HuH-7 (cell line): ENCODE measurements around the gene RSAD2.
"Not testable (repeated sequence)": the region's sequence is repeated elsewhere in the genome, so short reads cannot be mapped to it uniquely, and the experiment has no call there.

ENCODE experiments used
- DNase-seq: peaks from one replicate; pipeline ENCODE4 v3.0.0; 2011; ENCODE audit warnings: low spot score

RSAD2 gene

DNA sequence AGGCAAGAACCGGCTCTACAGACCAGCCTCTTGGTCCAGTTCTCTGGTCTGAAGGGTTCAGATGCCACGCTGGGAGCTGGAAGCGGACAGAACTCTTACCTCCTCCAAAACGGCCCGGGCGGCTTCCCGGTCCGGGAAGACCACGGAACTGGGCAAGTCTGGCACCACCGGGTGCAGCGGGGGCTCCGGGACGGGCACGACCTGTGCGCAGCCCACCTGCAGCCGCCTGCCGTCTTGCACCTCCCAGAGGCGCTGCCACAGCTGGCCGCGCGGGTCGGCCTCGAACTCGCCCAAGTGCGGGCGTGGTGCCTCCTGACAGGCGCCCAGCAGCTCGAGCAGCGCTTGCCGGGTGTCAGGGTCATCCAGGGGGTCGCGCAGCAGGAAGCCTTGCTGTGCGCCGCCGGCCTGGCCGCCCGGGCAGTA, 12.6 kb upstream of the RSAD2 start:
- no peak for DNase-seq

DNA sequence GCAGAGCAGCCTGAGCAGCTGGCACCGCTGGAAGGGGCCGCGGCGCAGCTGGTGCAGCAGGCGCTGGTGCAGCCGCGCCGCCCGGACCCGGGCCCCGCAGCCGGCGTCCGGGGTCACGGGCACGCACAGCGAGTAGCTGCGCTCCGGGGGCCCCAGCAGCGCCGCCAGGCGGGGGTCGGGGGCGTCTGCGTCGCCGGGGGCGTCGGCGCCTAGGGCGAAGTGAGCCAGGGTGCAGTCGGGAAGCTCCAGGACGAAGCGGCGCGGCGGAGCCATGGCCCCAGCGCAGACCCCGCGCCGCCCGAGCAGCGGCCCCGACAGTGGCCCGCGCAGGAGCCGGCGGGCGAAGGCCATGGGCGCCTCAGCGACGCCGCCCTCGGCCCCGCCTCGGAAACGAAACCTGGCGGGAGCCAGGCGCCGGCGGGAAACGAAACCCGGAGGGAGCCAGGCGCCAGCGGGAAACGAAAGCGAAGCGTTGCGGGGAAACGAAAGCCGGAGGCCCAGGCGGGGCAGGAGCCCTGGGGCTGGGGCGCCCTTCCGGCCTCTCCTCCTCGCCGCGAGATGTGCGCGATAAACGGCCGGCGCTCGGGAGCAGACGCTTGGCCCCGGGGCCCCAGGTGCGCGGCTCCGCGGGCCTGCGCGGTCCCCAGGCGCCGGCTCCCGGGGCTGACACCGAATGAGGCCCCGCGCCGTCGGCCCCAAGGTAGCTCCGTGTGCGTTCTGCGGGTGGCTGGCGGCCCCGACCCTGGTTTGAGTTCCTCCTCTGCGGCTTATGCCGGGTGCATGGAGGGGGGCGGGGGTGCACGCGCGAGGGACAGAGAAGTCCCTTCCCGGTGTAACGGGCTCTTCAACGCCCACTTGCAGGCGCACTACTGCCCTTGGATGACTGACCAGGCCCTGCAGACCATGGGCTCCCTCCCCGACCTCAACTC, 12.0 kb upstream of the RSAD2 start, which contains the start of gene CMPK2:
Gene CMPK2, minus strand, starts transcription at position 562 of the 929 bp plus-strand sequence. Its CDS starts 211 bp downstream, at position 351.
- peak; percentile 66 for DNase-seq

DNA sequence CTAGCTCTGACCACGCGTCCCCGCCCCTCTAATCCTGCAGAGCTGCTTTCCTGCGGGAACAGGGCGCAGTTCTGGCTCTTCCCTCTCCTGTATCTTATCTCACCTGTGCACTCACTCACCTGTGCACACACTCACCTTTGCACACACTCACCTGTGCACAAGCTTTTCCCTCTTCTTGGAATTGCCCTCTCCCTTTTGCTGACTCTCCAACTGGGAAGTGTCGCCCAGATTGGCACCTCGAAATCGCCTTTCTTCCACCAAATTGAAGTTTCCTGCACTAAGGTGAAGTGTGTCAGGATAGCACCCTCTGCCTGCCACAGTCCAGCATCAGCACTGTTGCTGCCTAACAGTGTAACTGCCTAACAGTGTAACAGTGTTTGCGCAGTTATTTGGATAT, 11.3 kb upstream of the RSAD2 start:
- DNase-seq = peak; percentile 57

DNA sequence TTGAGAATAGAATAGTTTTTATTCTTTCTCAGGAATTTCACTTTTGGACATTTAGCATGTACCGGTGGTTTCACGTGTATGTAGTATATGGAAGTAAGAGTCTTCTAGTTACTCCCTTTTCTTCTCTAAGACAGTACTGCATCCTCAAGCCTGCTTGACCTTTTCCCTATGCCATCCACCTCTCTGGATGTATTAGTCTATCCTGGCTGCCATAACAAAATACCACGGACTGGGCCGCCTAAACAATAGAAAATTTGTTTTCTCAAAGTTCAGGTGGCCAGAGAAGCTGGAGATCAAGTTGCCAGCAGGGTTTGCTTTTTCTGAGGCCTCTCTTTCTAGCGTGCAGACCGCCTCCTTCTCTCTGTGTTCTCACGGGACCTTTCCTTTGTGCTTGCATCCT, 10.6 kb upstream of the RSAD2 start:
- no peak for DNase-seq

DNA sequence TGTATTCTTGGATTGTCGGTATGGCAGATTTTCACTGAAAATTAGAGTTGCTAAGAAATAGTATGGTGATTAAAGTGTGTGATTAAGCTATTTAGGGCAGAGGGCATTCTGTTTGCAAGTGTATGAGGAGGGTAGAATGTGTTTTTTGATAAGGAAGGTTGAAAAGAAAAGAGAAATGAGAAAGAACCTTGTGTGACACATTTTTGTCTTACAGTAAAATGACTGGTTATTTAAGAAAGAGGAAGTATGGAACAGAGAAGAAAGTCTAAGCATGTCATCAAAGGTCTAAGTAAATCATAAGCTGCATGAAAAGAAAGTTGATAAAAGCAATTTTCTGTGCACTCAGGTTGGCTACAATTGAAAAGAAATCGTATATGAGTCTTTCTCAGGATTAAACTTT, 5.2 kb upstream of the RSAD2 start:
- no peak for DNase-seq

DNA sequence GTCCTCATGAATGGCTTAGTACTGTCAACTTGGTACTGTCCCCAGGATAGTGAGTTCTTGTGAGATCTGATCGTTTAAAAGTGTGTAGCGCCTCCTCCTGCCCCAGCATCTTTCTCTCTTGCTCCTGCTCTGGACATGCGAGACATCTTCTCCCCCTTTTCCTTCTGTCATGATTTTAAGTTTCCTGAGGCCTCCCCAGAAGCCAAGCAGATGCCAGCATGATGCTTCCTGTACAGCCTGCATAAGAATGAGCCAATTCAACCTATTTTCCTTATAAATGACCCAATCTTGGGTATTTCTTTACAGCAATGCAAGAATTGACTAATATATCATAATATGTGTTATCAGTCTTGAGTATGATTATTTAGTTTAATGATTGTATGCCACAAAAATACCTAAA, 3.5 kb upstream of the RSAD2 start:
- DNase-seq = no peak

DNA sequence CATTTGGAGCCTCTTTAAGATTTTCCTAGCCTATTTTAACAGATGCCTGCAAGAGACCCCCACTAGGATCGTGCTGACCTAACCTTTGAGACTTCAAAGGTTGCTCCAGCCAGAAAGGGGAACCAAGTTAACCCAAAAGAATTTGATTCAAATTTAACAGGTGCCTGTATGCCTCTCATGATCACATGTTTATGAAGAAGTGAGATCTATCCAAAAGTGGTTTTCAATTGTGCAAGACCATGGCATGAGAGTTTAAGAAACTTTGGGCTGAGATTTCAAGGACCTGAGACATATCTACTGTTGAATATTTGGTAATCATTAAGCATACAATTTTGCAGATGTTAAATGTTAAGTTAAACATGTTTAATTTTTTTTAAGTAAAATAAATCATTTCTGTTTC, 1.3 kb upstream of the RSAD2 start:
- no peak for DNase-seq

DNA sequence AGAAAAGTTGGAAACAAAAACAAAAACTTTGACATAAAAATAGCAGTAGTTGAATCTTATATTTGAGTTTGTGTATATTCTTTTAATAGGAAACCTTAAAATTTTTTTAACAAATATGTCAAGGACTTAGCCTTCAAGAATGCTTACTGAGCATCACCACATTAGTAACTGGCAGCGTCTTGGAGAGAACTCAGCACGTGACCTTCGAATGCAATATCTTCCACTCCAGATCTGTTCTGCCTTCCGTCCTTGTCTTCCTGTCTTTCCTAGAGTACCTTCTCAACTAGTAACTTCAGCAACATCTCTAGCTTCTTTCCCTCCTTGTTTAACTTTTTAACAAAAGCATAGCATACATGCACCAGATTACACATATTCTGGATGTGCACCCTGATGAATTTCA, 972 bp downstream of the RSAD2 start:
- no peak for DNase-seq

DNA sequence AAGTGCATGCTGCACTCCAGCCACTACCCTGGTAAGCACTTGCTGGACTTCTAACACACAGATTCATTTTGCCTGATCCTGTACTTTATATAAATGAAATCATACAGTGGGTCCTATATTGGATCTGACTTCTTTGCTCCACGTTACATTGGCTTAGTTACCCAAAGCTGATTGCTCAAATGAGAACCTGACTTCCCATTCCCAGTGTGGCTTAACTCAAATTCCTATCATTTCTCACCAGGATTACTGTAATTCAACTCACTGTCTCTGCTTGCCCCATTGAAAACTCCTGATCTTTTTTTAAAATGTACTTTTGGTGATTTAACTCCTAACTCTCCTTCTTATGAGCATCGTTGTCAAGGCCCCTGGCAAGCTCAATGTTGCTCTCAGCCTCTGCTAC, 1.4 kb downstream of the RSAD2 start:
- no peak for DNase-seq

DNA sequence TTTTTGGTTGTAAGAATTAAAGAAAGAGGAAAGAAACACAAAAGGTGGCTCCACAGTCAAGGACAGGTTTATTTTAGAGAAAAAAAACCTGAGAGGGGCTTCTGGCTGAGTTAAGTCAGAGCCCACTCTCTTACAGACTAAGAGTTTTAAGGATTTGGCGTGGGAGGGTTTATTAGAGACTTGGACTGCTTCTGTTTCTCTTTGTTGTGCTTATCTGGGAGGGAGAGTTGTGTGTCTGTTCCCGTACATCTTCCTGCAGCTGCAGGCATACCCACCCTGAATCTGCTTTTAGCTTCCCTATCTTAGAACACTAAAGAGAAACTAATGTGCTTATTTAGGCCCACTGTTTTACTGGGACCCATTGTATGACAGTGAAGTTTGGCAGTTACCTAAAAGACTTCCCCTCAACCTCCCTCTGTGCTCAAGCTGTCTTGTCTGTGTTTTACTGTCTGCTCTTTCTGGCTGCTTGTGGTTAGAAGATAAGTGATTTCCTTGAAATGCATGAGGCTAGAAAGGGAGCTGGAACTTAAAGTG, 2.7 kb downstream of the RSAD2 start:
- DNase-seq = no peak

DNA sequence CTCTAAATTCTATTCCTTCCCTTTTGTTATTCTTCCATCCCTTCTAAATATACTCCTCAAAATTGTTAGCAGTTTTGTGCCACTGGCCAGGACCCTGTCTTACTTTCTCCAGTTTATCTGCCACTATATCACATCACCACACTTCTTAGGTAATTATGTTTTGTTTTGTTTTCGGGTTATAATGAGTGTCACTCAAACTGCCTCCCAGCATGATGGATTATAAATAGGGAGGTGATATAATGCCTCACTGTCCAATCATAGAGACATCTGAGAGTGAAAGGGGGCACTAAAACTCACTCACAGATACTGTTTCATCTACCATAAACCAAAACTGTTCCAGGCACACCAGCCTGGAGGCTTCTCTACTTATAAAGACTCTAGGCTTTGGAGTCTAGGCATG, 3.5 kb downstream of the RSAD2 start:
- no peak for DNase-seq

DNA sequence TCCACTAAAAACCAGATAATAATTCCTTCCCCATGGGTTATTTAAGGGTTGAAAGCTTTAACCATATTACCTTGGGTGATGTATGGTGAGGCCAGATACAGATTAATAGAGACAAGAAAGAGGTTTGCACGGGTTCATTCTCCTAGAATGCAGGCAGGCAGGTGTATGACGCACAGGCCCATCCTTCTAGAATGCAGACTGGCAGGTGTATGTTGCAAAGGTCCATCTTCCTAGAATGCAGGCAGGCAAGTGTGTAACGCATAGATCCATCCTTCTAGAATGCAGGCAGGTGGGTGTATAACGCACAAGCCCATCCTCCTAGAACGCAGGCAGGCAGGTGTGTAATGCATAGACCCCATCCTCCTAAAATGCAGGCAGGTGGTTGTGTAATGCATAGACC, 3.9 kb downstream of the RSAD2 start:
- DNase-seq = no peak

DNA sequence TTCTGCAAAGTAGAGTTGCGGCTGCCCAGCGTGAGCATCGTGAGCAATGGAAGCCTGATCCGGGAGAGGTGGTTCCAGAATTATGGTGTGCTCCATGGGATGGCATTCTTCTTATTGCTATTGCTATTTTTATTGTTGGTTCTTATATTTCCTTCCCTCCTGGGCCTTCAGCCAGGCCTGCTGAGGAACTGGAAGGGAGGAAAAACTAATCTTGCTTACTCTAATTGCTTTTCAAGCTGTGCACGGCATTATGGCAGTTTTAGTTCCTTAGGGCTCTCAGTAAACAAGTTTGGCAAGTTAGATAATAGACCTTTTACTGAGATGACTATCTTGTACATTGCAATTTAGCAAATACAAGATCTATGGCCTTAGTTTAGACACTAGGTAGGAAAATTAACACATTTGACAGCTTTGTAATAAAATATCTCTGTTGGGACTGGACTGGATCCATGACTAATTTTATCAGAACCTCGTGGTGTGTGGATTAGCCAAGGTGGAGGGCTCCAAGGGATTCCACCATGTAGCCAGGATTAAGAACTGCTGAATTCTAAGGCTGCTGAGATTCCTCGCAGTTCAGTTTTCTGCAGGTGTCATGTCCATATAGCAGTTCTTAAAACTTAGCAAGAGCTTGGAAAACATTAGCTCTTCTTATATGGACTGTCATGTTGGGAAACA, 6.0 kb downstream of the RSAD2 start:
- DNase-seq = no peak

DNA sequence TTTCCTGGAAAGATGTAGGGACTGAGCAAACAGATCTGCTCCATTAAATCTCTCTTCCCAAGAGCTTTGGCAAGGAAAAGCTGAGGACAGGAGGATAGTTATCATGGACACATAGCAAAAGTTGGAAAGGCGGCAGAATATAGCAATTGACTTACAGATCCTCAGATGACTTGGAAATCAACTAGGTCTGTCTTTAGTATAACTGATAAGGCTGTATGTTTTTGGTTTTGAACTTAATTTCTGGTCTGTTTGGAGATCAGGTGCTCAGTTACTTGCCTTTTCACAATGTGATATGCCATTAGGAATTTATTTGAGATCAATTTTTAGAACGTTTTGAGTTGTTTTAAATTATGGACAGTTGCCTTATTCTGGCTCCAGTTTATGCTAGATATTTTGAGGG, 8.0 kb downstream of the RSAD2 start:
- no peak for DNase-seq

DNA sequence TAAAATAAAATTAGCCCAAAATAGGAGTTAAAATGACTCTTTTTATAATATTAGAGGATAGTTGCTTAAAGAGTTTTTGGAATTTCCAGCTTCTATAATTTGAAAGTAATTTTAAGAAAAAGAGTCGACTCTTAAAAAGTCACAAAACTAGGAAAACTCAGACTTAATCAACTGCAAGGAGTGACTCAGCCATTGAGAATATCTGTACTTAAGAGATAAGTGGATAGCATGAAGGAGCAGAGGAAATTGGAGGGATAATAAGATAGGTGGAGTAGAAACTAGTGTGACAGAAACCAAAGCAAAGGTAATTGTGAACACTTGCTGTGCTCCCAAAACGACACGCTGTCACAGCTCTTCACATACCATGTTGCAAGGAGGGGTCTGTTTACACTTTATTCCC, 8.4 kb downstream of the RSAD2 start:
- no peak for DNase-seq

DNA sequence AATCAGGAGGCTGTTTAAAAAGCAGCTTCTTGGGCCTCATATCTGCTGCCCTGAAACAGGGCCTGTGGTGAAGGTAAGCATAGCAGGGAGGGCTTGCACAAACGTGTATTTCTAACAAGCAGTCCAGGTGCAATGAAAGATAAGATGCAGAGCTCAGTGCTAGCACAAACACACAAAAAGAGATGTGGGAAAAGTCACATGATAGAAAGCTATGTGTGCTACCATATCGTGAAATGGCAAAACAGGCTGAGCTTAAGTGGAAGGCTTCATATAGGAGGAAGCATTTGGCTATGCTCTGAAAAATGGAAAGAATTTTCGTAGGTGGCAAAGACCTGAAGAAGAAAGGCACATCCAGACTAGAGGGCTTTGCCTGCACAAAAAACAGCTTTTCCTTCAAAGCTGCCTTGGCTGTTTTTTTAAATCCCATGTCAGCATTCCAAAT, 10.2 kb downstream of the RSAD2 start:
- no peak for DNase-seq

DNA sequence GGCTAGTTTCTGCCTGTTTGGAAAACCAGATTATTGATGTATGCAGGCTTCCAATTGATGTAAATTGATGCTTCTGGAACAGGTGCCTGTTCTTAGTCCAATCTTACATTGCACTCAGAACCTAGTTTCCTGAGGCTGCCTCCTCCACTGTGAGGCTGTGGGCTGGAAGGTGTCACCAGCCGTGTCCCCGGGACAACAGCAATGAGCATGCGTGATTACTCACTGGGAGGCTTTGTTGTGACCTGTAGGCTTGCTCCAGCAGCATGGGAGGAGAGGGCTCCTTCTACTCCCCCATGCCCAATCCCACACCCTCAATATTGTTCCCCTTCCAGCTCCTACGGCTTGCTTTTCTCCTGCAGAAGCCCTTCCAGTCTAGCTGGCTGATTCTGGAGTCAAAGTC, 11.1 kb downstream of the RSAD2 start:
- DNase-seq = no peak

DNA sequence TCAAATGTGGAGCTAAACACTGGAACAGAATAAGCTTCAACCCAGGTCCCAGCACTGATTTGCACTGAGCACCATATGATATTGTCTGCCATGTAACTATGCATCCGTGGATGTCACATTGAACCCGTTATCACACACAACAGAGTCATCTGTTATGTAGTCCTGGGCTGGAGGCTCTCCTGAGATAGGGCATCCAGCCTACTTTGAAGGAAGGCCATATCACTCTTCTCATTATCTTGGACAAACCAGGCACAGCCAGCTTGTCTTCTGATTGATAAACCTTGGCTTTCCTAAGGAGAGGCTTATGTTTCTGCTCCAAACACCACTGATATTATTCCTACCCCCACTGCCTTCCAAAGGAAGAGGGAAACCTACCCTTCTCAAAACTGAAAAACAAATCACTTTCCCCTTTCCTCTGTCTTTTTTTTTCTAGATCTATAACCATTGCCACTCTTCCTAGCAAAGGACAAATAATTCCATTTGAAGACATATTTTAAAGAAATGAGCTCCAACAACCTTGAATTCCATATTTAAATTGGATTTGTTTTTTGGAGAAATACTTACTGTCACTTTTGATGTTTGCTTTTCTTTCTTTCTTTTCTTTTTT, 16.4 kb downstream of the RSAD2 start:
- DNase-seq = no peak

DNA sequence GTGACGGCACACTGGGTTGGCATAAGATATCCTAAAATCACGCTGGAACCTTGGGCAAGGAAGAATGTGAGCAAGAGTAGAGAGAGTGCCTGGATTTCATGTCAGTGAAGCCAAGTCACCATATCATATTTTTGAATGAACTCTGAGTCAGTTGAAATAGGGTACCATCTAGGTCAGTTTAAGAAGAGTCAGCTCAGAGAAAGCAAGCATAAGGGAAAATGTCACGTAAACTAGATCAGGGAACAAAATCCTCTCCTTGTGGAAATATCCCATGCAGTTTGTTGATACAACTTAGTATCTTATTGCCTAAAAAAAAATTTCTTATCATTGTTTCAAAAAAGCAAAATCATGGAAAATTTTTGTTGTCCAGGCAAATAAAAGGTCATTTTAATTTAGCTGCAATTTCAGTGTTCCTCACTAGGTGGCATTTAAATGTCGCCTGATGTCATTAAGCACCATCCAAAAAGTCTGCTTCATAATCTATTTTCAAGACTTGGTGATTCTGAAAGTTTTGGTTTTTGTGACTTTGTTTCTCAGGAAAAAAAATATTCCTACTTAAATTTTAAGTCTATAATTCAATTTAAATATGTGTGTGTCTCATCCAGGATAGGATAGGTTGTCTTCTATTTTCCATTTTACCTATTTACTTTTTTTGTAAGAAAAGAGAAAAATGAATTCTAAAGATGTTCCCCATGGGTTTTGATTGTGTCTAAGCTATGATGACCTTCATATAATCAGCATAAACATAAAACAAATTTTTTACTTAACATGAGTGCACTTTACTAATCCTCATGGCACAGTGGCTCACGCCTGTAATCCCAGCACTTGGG, 19.6 kb downstream of the RSAD2 start:
- DNase-seq = no peak

DNA sequence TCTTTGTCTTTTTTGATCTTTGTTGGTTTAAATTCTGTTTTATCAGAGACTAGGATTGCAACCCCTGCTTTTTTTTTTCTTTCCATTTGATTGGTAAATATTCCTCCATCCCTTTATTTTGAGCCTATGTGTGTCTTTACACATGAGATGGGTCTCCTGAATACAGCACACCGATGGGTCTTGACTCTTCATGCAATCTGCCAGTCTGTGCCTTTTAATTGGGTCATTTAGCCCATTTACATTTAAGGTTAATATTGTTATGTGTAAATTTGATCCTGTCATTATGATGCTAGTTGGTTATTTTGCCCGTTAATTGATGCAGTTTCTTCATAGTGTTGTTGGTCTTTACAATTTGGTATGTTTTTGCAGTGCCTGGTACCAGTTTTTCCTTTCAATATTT, 25.0 kb downstream of the RSAD2 start:
- DNase-seq = not testable (repeated sequence)

DNA sequence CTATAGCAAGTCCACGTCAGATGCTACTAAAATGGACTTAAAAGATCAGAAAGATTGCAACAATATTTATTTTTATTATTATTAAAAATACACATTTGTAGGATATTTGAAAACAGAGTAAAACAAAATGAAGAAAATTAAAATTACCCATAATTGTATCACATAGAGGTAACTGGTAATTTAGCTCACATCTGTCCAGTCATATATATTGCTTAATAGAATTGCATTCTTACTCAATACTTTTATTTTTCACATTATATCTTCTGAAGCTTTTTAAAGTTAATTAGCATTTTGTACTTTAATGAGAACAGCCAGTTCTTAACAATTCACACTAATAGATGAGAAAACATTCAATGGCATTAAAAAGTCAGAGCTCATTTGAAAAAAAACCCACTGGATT, 28.1 kb downstream of the RSAD2 start:
- DNase-seq = no peak
